Coronary artery (tissue), 2 donors: Measurements from ENCODE around the gene MTMR1.

Experiments
- DNase-seq: peaks from one replicate; pipeline ENCODE4 v3.0.0-alpha.2; 2017; ENCODE audit warnings: low spot score
- H3K27ac ChIP-seq, 2 donors: fragments of 200-600 bp; sonication (generic); one replicate each; pipeline ENCODE4 v1.5.1; 2016 to 2019
- H3K4me3 ChIP-seq: fragments of 200-600 bp; sonication (generic); 2 replicates; pipeline ENCODE4 v1.5.1; 2016; ENCODE audit warnings: mild to moderate bottlenecking, moderate library complexity
- CTCF ChIP-seq: fragments of 200-600 bp; sonication (generic); IDR thresholded peaks from one replicate; pipeline ENCODE4 v1.5.1; 2019; ENCODE audit warnings: antibody characterized with exemption

Gene MTMR1

DNA sequence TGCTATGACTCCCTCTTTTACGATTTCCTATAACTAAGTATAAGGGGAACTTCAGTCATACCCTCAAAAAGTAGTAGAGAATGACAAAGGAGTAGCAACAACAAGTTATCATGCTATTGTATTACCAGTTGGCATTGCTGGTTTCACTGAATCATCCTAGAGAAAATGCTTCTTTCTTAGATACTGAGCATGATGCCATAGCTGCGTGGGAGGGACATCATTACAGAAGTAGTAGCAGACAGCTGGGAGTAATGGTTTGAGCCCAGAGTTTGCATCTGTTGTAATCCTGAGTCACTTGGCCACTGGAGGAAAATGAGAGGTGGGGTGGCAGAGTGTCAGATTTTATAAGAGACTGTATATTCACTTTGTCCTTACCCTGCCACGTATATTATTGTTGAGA, 38.6 kb downstream of the MTMR1 start:
- Histone ChIP-seq H3K27ac (no peak overlapping the region), H3K4me3 (no peak overlapping the region)
- DNase-seq = no peak
- no peak for TF ChIP-seq CTCF

DNA sequence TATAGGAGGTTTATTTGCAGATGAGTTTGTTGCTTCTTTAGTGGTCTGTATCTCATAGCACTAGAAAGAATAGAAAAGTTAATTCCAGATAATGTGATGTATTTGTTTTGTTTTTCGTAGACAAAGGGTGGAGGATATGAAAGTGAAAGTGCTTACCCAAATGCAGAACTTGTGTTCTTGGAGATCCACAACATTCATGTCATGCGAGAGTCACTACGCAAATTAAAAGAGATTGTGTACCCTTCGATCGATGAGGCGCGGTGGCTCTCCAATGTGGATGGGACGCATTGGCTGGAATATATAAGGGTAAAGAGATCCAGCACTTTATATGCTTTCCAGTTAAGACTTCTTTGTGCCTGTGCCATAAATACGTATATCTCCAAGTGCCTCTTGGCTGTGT, 43.3 kb downstream of the MTMR1 start:
- Histone ChIP-seq H3K27ac (no peak overlapping the region), H3K4me3 (no peak overlapping the region)
- no peak for TF ChIP-seq CTCF
- no peak for DNase-seq

- H3K27ac ChIP-seq = no peak overlapping the region
- no peak overlapping the region for H3K4me3 ChIP-seq
- no peak for TF ChIP-seq CTCF
- no peak for DNase-seq
Observed at GRCh38 chrX:150752124-150752523, 58.9 kb downstream of the MTMR1 start.

- no peak for TF ChIP-seq CTCF
- Histone ChIP-seq H3K27ac (no peak overlapping the region), H3K4me3 (no peak overlapping the region)
- DNase-seq = no peak
Observed at GRCh38 chrX:150753357-150753756, 60.2 kb downstream of the MTMR1 start.

DNA sequence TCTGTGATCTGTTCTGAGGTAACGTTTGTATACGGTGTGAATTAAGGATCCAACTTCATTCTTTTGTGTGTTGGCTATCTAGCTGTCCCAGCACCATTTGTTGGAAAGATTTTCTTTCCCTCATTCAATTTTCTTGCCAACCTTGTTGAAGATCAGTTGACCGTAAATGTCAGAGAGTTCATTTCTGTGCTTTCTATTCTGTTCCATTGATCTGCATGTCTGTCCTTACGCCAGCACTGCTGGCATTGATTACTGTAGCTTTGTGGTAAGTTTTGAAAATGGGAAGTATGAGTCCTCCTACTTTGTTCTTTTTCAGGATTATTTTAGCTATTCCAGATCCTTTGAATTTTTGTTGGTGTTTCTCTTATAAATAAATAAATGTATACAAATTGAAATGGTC, 60.8 kb downstream of the MTMR1 start:
- Histone ChIP-seq H3K4me3 (no peak overlapping the region), H3K27ac (no peak overlapping the region)
- no peak for TF ChIP-seq CTCF
- DNase-seq = no peak

GRCh38 chrX:150757371-150757770, 64.2 kb downstream of the MTMR1 start:
- TF ChIP-seq CTCF = no peak
- no peak for DNase-seq
- Histone ChIP-seq H3K4me3 (no peak overlapping the region), H3K27ac (no peak overlapping the region)

DNA sequence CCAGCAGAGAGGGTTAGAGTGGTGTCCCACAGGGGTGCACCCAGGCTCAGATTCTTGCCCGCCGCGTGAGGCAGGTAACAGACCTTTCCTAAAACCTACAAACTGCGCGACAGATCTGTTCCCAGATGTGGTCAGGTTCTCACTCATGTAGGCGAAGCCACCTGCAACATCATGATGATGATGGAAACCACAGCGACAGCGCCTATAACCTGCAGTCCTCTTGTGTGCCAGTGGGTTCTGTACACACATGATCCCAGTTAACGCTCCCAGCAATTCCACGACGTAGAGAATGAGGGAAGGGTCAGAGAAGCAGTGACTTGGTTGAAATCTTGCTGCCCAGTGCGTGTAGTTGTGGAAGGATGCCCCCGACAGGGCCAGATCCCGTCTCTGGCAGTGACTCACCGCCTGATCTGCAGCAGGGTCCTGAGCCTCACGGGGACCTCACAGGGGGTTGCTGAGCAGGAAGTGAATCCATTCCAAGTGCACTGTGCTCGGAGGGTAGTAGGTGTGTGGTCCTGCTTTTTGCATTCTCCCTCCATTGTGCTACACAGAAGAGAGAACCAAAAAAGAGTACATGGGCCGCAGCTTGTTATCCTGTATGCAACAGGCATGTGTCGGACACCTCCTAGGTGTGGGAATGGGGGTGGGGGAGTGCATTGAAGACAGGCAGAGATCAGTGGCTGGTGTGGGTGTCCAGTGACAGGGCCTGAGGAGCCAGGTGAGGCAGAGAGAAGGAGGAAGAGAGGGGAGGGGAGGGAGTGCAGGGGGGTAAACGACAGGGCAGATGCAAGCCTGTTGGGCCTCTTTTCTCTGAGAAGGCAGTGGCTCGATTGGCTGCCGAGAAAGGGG, 66.6 kb downstream of the MTMR1 start:
- TF ChIP-seq CTCF = no peak
- Histone ChIP-seq H3K27ac (no peak overlapping the region), H3K4me3 (no peak overlapping the region)
- DNase-seq = no peak
